Keratinocyte (primary cell): ENCODE results near the gene NFASC. TPM values are rescaled to one million over a fixed set of nuclear protein-coding genes. Genes with fewer than 3 reads are reported as not detected.

Source experiments
- DNase-seq: peaks from one replicate; pipeline ENCODE4 v3.0.0-alpha.2; 2011; ENCODE audit warnings: low read depth, missing footprints, low spot score
- FAIRE-seq: peaks from 2 replicates; lab custom pipeline; 2011; peaks lifted over from hg19 to GRCh38; lab: Jason Lieb, UNC
- H2AFZ ChIP-seq: 2 replicates; pipeline ENCODE4 v1.6.0; 2012; ENCODE audit warnings: low read length, control low read depth, inconsistent platforms; ENCODE audit not compliant: control insufficient read depth
- H3K27ac ChIP-seq: 2 replicates; pipeline ENCODE4 v1.5.1; 2011; ENCODE audit warnings: low read length; ENCODE audit not compliant: control insufficient read depth, insufficient read depth
- H3K27me3 ChIP-seq: 3 replicates; pipeline ENCODE4 v1.6.0; 2011; ENCODE audit warnings: low read length; ENCODE audit not compliant: control insufficient read depth, insufficient read depth; ENCODE audit errors: extremely low read depth
- H3K36me3 ChIP-seq, 2 experiments: 2 replicates in 1 of 2; 3 replicates in 1 of 2; pipeline ENCODE4 v1.5.1; 2011; ENCODE audit warnings: low read length in 2 of 2, mild to moderate bottlenecking in 1 of 2; ENCODE audit not compliant: control insufficient read depth in 2 of 2, insufficient read depth in 2 of 2; ENCODE audit errors: extremely low read depth in 1 of 2
- H3K4me1 ChIP-seq: 3 replicates; pipeline ENCODE4 v1.5.1; 2011; ENCODE audit warnings: low read length; ENCODE audit not compliant: control insufficient read depth, insufficient read depth; ENCODE audit errors: extremely low read depth
- H3K4me2 ChIP-seq: 3 replicates; pipeline ENCODE4 v1.6.0; 2011; ENCODE audit warnings: low read depth, low read length; ENCODE audit not compliant: control insufficient read depth, insufficient read depth; ENCODE audit errors: extremely low read depth
- H3K4me3 ChIP-seq, 3 experiments: fragments of 200-600 bp in 1 of 3; sonication (generic) in 1 of 3; 2 replicates in 2 of 3; 3 replicates in 1 of 3; pipeline ENCODE4 v1.5.1; 2011 to 2016; ENCODE audit warnings: low read length in 3 of 3, mild to moderate bottlenecking in 3 of 3, control low read depth in 2 of 3, inconsistent platforms in 1 of 3, low read depth in 1 of 3, mixed read lengths in 1 of 3, mixed run types in 1 of 3, moderate library complexity in 1 of 3; ENCODE audit not compliant: control insufficient read depth in 2 of 3, insufficient read depth in 2 of 3; ENCODE audit errors: extremely low read depth in 1 of 3
- H3K79me2 ChIP-seq: 2 replicates; pipeline ENCODE4 v1.6.0; 2012; ENCODE audit warnings: low read length; ENCODE audit not compliant: control insufficient read depth, insufficient read depth
- H3K9ac ChIP-seq: 3 replicates; pipeline ENCODE4 v1.6.0; 2011; ENCODE audit warnings: low read length; ENCODE audit not compliant: control insufficient read depth, insufficient read depth; ENCODE audit errors: extremely low read depth
- H3K9me1 ChIP-seq: 3 replicates; pipeline ENCODE4 v1.6.0; 2011; ENCODE audit warnings: low read length; ENCODE audit not compliant: control insufficient read depth, insufficient read depth; ENCODE audit errors: extremely low read depth
- H3K9me3 ChIP-seq: 2 replicates; pipeline ENCODE4 v1.5.1; 2012; ENCODE audit warnings: low read depth, low read length; ENCODE audit not compliant: control insufficient read depth
- H4K20me1 ChIP-seq: 3 replicates; pipeline ENCODE4 v1.6.0; 2011; ENCODE audit warnings: low read length; ENCODE audit not compliant: control insufficient read depth, insufficient read depth; ENCODE audit errors: extremely low read depth
- CTCF ChIP-seq, 3 experiments: IDR thresholded peaks in 1 of 3; conservative IDR thresholded peaks in 1 of 3; optimal IDR thresholded peaks in 1 of 3; 2 replicates in 2 of 3; 3 replicates in 1 of 3; pipeline versions ENCODE3 to v1.5.1; 2011; ENCODE audit warnings: low read length in 3 of 3, mild to moderate bottlenecking in 3 of 3, moderate library complexity in 2 of 3, control low read depth in 1 of 3, inconsistent platforms in 1 of 3; ENCODE audit not compliant: insufficient read depth in 2 of 3; ENCODE audit errors: extremely low read depth in 1 of 3
- EZH2 ChIP-seq: IDR thresholded peaks from one replicate; pipeline ENCODE4 v1.6.1; 2012; ENCODE audit warnings: inconsistent platforms, mild to moderate bottlenecking, low read length, moderate library complexity
- dilution Hi-C: fragments of 300-500 bp; cut with MboI; formaldehyde crosslinking; loops from one replicate; pipeline ENCODE4 v1.7.0; 2020; ENCODE audit warnings: low sequenced_read_pairs; ENCODE audit not compliant: extremely low pct_ligation_motif_present
- polyA plus RNA-seq, 5 experiments: library from polyadenylated mRNA; depleted of rRNA in 3 of 5; stranded (reverse) in 3 of 5; stranded (forward) in 1 of 5; unstranded in 1 of 5; fragments of >200 nt; gene quantifications; 1 replicate in 1 of 5; 2 replicates in 3 of 5; 3 replicates in 1 of 5; pipeline versions ENCODE4 v1.2.1 to v1.2.3, GENCODE V29; 2011 to 2012; ENCODE audit warnings: missing spikeins in 2 of 5, low read depth in 1 of 5, low replicate concordance in 1 of 5

NFASC gene
- polyA plus RNA-seq, 1 donor (not counting 4 experiments of a cell fraction or from before 2014, with no cell fraction given), result 4.3 TPM

GRCh38 chr1:204859861-204860267 lies 10.8 kb upstream of the NFASC start:
- TF ChIP-seq CTCF (optimal IDR thresholded peaks at IDR 0.05 in 1 of 3, IDR thresholded peaks at IDR 0.05 in 1 of 3, conservative IDR thresholded peaks at IDR 0.05 in 1 of 3; ENCODE audit: extremely low read depth in 1 of 3, insufficient read depth in 2 of 3, low read length in 3 of 3) (no peak), EZH2 (no peak)
- Histone ChIP-seq H3K9me1 (no peaks in the 10 kb centered on the region), H4K20me1 (no peaks in the 10 kb centered on the region), H3K79me2 (no peaks in the 10 kb centered on the region), H3K36me3 (no peaks in the 10 kb centered on the region), H2AFZ (no peak overlapping the region), H3K4me3 (no peak overlapping the region), H3K27me3 (peaks cover 11% of the 10 kb centered on the region), H3K9me3 (no peaks in the 10 kb centered on the region), H3K9ac (no peak overlapping the region), H3K27ac (no peak overlapping the region), H3K4me2 (no peak overlapping the region), H3K4me1 (no peaks in the 10 kb centered on the region)
- dilution Hi-C loops, result no loop called here
- DNase-seq (no peak), FAIRE-seq (no peak)

- H3K9me1 ChIP-seq, result no peaks in the 10 kb centered on the region
- H3K27ac ChIP-seq, result no peak overlapping the region
- no peak overlapping the region for H3K9ac ChIP-seq
- H3K27me3 ChIP-seq, result peaks cover 25% of the 10 kb centered on the region
- DNase-seq (no peak), FAIRE-seq (no peak)
- dilution Hi-C loops, result no loop called here
- no peaks in the 10 kb centered on the region for H3K9me3 ChIP-seq
- H3K4me3 ChIP-seq, result no peak overlapping the region
- H3K4me2 ChIP-seq, result no peak overlapping the region
- no peak overlapping the region for H2AFZ ChIP-seq
- no peak for TF ChIP-seq CTCF (optimal IDR thresholded peaks at IDR 0.05 in 1 of 3, IDR thresholded peaks at IDR 0.05 in 1 of 3, conservative IDR thresholded peaks at IDR 0.05 in 1 of 3; ENCODE audit: extremely low read depth in 1 of 3, insufficient read depth in 2 of 3, low read length in 3 of 3)
- TF ChIP-seq EZH2, result no peak
- H4K20me1 ChIP-seq, result no peaks in the 10 kb centered on the region
- H3K36me3 ChIP-seq, result no peaks in the 10 kb centered on the region
- H3K79me2 ChIP-seq, result no peaks in the 10 kb centered on the region
- no peaks in the 10 kb centered on the region for H3K4me1 ChIP-seq
Observed at GRCh38 chr1:204863024-204863423, 7.6 kb upstream of the NFASC start.
